Fibroblast of lung (primary cell): Measurements from ENCODE around the gene PEDS1.
A peak's percentile ranks its signal among the peaks of the same experiment; 100 is the strongest.

Experiments
- CTCF ChIP-seq, 2 donors: IDR thresholded peaks in 1 of 2; conservative IDR thresholded peaks in 1 of 2; 1 replicate in 1 of 2; 2 replicates in 1 of 2; pipeline ENCODE4 v1.5.1; 2011 to 2012; ENCODE audit warnings: low read length in 2 of 2, control low read depth in 1 of 2, inconsistent platforms in 1 of 2, low read depth in 1 of 2, mild to moderate bottlenecking in 1 of 2
- EZH2 ChIP-seq: IDR thresholded peaks from 2 replicates; pipeline ENCODE4 v1.5.1; 2012; ENCODE audit warnings: low read length, control low read depth, mild to moderate bottlenecking; ENCODE audit errors: missing control alignments

DNA sequence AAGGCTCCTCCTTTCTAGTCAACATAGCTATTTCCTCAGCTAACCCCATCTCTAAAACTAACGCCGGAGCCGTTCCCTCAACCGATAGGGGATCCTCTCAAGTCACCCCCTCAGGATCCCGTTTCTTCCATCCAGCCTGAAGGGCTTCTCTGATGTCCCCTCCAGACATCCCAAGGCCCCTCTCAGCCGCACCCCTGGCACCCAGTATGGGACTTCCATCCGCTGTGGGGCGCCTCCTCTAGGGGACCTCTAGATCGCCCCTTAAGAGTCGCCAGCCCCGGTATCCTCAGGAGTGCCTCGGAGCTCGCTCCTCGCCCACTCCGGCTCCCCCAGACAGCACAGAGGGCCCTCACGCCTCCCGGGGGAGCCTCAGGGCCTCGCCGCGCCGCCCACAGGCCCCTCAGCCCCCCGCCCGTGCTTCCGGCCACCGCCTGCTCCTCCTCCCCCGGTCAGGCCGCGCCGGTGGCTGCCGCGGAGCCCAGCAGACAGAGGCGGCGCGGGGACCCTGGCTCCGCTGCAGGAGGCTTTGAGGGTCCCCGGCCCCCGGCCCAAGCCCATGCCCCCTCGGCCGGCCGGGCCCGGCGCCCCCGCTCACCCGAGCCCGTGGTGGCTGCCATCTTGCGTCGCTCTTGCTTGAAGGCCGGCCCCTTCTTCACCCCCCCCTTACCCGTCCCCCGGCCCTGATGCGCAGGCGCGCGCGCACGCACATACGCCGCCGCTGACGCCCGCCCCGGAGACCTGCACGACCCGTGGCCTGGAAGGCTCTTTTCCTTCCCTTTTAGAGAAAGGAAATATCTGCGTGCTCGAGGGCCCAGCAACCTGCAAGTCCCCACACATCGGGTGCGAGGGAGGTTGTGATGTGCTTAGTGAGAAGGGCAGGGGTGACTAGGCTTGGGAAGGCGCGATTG is 40.8 kb downstream of the PEDS1 start, which contains the start of gene UBE2V1:
- peak; percentile 39 to 45 for TF ChIP-seq CTCF (conservative IDR thresholded peaks at IDR 0.05 in 1 of 2, IDR thresholded peaks at IDR 0.05 in 1 of 2; ENCODE audit: low read depth in 1 of 2, low read length in 2 of 2)
- no peak for TF ChIP-seq EZH2
